Mucosa of gallbladder (tissue), 1 donor: Measurements from ENCODE around the gene GZMM. TPM values are rescaled to one million over a fixed set of nuclear protein-coding genes. Genes with fewer than 3 reads are reported as not detected.

Experiments used
- DNase-seq: peaks from one replicate; pipeline ENCODE4 v3.0.0-alpha.2; 2020; ENCODE audit warnings: low spot score
- total RNA-seq: library from RNA; stranded (reverse); gene quantifications from one replicate; pipeline ENCODE4 v1.2.1, GENCODE V29; 2021
- donor health status: DM: no; HTN: no; CAD: no.

Gene GZMM
- total RNA-seq, 1 donor from 2014 or later: 2.7 TPM

DNA sequence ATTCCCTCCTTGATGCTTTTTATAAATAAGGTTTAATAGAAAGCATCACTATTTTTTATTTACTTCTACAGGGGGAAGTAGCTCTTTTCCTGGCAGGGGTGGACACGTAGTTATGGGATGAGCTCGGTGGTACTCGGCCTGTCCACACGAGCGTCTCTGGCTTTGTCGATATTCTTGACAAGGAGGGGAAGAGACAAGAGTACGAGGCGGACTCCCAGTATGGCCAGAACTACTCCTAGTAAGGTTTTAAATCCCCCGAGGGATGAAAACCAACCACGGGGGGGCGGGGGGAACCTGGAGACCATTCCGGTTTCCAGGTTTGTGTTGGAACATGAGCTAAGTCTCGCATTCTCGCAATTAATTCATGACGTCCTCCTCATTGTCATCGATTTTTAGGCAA lies 23.0 kb downstream of the GZMM start:
- DNase-seq: no peak

DNA sequence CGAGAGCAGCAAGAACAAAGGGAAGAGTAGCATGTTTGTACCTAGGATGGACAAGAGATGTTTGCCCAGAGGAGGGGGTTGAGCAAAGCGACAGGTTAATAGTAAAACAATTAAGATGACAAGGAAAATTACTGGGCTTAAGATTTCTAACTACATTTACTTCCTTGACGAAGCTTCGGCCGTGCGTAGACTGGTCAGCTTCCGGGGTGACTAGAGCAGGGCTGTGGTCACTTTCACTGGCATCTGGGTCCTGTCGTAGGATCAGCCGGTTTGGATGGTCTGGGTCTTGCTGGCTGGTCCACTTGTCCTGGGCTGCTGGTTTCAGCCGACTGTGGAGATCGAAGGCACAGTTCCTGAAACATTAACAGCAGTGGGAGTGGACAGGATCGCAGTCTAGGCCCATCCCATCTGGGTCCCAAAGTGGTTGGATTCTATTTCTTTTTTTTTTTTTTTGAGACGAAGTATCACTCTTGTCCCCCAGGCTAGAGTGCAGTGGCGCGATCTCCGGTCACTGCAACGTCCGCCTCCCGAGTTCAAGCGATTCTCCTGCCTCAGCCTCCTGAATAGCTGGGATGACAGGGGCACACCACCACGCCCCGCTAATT lies 23.5 kb downstream of the GZMM start:
- DNase-seq: no peak

- DNase-seq: no peak
Measured at GRCh38 chr19:570251-570686, 26.4 kb downstream of the GZMM start.

DNA sequence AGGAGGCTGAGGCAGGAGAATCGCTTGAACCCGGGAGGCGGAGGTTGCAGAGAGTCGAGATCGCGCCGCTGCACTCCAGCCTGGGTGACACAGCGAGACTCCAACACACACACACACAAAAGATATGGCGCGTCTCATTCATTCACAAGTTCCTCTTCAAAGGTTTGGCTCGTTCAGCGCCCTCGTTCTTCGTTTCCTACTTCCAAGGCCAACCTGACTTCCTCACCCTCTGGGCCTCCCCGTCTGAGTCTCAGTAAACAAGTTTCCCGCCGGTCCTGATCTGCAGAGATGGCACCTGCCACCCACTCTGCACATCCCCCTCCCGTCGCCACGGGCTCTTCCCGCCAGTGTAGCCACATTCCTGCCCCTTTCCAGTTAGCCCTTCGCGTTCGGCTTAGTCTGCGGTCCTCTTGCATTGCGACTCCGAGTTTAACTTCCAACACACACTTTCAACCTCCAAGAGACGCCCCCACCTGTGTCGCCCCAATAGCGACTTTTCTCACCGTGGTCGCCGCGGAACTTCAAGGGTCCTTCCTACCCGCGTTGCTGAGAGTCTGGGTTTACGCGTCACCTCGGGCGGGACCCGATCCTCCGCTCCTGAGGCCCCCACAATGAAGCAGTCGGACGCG lies 27.2 kb downstream of the GZMM start:
- peak; percentile 38 for DNase-seq

GRCh38 chr19:571566-571974 lies 27.7 kb downstream of the GZMM start:
- no peak for DNase-seq

- DNase-seq: peak; percentile 99
Measured at GRCh38 chr19:572140-572742, 28.4 kb downstream of the GZMM start, which contains the start of gene BSG. BSG (plus strand) TSS chr19:572596; CDS start chr19:572635, 39 bp downstream.

- DNase-seq: peak; percentile 38
Measured at GRCh38 chr19:572743-573518, 29.1 kb downstream of the GZMM start.

DNA sequence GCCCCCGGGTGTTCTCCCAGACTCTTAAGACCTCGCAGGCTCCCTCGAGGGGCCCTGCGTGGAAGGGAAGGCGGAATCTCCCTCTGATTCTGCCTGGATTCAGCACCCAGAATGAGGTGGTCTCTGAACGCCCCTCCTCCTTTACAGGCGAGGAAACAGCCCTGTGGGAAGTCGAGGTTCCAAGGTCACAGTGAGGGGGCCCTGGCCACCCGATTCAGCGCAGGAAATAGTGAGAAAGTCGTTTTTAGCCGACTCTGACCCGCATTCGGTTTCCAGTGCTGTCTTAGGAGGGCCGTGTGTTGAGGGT lies 29.6 kb downstream of the GZMM start:
- DNase-seq: no peak

DNA sequence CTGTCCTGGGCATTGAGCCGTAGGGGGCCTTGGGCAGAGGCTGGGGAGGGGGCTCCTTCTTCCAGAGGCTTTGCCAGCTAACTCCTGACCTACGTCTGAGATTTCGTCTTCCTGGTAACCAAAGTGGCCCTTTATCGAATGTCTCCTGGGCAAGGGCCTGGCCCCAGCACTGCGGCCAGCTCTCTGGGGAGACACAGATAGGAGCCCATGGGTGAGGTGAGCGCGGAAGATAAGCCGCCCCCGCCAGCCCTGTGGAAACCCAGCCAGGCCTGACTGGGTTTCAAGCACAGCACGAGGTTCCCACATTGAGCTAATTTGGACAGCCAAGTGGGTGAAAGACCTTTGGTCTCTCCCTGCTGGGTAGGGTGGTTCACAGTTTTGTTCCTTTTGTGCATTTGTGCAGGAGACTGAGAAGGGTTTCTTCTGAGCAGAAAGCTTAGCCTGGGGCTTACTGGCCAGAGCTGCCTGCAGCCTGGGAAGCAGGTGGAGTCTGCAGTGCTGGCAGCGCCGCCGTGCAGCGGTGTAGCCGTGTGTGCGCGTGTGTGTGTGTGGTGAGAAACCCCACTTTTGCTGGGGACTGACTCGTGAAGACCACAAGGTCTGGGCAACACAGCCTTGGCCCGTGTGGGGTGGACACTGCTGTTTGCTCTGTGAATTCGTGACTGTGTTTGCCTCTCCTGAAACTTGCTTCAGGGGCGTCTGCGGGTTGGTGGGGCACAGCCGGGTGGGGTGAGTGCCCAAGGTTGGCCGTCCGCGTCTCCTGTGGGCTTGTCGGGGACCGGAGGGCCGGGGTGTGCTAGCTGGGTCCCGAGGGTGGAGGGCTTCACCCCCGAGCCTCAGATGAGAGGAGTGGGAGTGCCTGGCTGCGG lies 31.0 kb downstream of the GZMM start:
- DNase-seq: no peak

GRCh38 chr19:575527-576506 lies 32.0 kb downstream of the GZMM start:
- DNase-seq: no peak

GRCh38 chr19:576768-577438 lies 33.0 kb downstream of the GZMM start:
- DNase-seq: no peak

GRCh38 chr19:577439-578392 lies 33.9 kb downstream of the GZMM start:
- no peak for DNase-seq

DNA sequence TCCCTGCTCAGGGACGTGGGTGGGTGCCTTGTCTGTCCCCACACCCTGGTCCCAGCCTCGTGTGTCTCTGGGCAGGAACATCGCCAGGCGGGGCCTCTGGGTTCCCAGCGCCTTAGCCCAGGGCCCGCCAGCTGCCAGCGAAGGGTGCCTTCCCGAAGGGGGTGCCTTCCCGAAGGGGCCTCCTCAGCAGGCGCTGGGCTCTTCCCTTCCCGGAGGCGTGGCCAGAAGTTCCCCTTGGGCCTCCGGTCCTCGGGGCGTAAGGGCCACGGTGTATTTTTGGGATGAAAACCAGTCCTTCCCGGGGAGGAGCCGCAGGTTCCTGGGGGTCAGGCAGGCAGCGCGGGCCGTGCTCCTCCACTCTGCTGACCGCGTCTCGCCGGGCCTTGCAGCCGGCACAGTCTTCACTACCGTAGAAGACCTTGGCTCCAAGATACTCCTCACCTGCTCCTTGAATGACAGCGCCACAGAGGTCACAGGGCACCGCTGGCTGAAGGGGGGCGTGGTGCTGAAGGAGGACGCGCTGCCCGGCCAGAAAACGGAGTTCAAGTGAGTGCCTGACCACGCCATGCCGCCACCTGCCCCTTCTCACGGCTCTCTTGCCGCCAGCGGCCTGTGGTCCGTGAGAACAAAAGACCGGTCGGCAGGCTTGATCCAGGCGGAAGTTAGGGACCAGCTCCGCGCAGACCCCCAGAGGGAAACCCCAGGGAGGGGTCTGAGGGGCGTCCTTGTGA lies 35.4 kb downstream of the GZMM start:
- no peak for DNase-seq

DNA sequence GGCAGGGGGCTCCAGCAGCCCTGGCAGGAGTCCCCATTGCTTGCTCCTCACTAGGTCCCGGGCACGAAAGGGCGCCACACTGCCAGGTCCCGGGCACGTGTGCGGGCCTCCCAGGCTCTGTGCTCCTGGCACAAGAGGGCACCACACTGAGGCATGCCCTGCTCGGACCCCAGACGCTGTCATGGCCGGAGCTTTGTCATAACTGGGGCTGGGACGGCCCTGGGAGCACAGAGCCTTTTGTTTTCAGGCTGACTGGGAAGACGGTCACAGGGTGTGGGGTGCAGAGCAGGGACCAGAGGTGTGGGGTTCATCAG lies 35.9 kb downstream of the GZMM start:
- DNase-seq: no peak

DNA sequence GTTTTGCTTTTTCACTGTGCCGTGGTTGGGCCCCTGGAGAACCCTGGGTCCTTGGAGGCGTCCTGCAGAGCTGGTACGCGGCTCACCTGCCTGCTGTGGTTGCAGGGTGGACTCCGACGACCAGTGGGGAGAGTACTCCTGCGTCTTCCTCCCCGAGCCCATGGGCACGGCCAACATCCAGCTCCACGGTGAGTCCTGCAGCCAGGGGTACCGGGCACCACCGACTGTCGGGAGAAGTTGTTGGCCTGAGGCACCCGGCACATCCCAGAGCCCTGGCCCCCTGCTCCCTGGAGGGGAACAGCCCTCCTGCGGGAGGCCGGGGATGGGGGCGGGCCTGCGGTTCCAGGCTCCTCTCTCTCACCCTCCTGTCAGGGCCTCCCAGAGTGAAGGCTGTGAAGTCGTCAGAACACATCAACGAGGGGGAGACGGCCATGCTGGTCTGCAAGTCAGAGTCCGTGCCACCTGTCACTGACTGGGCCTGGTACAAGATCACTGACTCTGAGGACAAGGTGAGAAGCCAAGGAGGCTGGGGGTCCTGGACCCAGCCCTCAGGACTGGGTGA lies 36.5 kb downstream of the GZMM start:
- DNase-seq: no peak

GRCh38 chr19:581399-582111 lies 37.7 kb downstream of the GZMM start:
- DNase-seq: no peak

- no peak for DNase-seq
Measured at GRCh38 chr19:582497-583197, 38.8 kb downstream of the GZMM start.
